Measurements from ENCODE around the gene TULP4. TPM values are rescaled to one million over a fixed set of nuclear protein-coding genes. Genes with fewer than 3 reads are reported as not detected.
"Not testable (repeated sequence)": the region's sequence is repeated elsewhere in the genome, so short reads cannot be mapped to it uniquely, and the experiment has no call there.

The TULP4 gene
- total and polyA plus RNA-seq, 2 experiments from 2014 or later, result 20.0 to 118 TPM

DNA sequence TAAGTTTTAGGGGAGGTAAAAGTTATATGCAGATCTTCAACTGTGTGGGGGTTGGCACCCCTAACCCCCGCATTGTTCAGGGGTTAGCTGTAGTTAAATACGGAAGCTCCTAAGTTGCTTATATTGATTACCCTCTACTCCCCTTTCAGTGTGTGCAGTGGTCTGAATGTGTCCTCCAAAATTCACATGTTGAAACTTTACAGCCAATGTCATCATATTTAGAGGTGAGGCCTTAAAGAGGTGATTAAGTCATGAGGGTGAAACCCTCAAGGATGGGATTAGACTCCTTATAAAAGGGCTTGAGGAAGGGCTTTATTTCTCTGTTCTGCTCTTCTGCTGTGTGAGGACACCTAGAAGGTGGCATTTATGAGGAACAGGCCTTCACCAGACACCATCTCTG is 22.3 kb downstream of the TULP4 start:
- Histone ChIP-seq H3K36me3 (no peaks in the 10 kb centered on the region), H3K27ac (no peak overlapping the region), H3K4me1 (ENCODE audit: low read depth) (peaks cover 4% of the 10 kb centered on the region), H3K27me3 (no peaks in the 10 kb centered on the region), H3K9me3 (ENCODE audit: low read depth) (no peaks in the 10 kb centered on the region), H3K4me3 (no peak overlapping the region)
- no peak for DNase-seq (ENCODE audit: low read depth in 1 of 2, low spot score in 1 of 2)
- TF ChIP-seq, protein P1, sequence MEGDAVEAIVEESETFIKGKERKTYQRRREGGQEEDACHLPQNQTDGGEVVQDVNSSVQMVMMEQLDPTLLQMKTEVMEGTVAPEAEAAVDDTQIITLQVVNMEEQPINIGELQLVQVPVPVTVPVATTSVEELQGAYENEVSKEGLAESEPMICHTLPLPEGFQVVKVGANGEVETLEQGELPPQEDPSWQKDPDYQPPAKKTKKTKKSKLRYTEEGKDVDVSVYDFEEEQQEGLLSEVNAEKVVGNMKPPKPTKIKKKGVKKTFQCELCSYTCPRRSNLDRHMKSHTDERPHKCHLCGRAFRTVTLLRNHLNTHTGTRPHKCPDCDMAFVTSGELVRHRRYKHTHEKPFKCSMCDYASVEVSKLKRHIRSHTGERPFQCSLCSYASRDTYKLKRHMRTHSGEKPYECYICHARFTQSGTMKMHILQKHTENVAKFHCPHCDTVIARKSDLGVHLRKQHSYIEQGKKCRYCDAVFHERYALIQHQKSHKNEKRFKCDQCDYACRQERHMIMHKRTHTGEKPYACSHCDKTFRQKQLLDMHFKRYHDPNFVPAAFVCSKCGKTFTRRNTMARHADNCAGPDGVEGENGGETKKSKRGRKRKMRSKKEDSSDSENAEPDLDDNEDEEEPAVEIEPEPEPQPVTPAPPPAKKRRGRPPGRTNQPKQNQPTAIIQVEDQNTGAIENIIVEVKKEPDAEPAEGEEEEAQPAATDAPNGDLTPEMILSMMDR (IDR thresholded peaks at IDR 0.05; ENCODE audit: low read depth, low read length), result no peak

DNA sequence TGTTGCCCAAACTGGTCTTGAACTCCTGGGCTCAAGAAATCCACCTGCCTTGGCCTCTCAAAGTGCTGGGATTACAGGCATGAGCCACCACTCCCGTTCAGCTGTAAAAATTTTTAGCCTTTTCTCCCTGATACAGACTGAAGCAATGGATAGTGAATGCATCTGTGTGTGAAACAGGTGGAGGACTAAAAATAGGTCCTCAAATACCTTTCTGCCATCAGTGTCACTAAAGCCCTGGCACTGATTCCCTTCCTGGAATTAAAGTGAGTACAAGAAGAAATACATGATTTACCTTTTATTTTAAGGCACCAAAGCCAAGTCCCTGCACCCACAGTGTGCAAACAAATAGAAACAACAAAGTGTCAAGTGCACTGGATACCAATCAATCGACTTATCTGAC is 25.1 kb downstream of the TULP4 start:
- no peak overlapping the region for H3K4me3 ChIP-seq
- no peaks in the 10 kb centered on the region for H3K36me3 ChIP-seq
- H3K27me3 ChIP-seq, result no peaks in the 10 kb centered on the region
- no peak for DNase-seq (ENCODE audit: low read depth in 1 of 2, low spot score in 1 of 2)
- H3K9me3 ChIP-seq (ENCODE audit: low read depth), result no peaks in the 10 kb centered on the region
- TF ChIP-seq, protein P1 (IDR thresholded peaks at IDR 0.05; ENCODE audit: low read depth, low read length), result no peak
- H3K27ac ChIP-seq, result no peak overlapping the region
- peaks cover 4% of the 10 kb centered on the region for H3K4me1 ChIP-seq (ENCODE audit: low read depth)

DNA sequence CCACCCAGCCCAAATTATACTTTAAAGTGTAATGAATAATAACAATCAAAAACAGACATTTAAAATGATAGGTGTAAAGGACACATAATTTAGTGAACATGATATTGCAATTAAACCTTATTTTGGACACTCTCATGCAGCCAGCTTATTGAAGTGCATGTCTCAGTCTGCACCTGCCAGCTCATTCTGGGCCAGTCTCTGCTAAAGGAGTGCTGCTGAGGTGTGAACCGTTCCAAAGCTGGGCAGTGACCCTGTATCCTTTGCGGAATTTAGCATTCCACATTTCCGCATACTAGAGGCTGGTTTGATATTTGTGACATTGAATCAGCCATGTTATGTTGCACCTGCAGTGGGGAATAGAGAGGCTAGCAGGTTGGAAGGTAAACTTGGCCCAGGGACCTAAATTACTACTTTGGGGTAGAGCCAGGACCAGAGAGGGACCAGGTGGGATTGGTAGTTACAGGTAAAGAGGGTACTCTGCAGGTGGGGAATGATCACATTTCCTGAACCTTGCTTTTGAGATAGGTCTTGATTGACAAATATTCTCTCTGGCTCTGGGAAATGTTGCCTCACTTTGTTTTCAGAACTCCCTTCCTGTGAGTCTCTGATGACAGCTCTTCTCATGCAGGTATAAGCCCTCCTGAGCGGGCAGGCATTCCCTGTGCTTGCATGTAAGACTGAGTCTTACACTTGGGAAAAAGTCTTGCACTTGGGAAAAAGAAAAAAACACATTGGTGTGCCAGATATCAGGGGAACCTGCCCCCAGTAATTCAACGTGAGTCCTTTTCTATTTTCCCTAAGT is 26.2 kb downstream of the TULP4 start:
- Histone ChIP-seq H3K36me3 (no peaks in the 10 kb centered on the region), H3K4me3 (no peak overlapping the region), H3K4me1 (ENCODE audit: low read depth) (peaks cover 4% of the 10 kb centered on the region), H3K9me3 (ENCODE audit: low read depth) (no peaks in the 10 kb centered on the region), H3K27ac (no peak overlapping the region), H3K27me3 (no peaks in the 10 kb centered on the region)
- TF ChIP-seq, protein P1 (IDR thresholded peaks at IDR 0.05; ENCODE audit: low read depth, low read length), result no peak
- no peak for DNase-seq (ENCODE audit: low read depth in 1 of 2, low spot score in 1 of 2)

DNA sequence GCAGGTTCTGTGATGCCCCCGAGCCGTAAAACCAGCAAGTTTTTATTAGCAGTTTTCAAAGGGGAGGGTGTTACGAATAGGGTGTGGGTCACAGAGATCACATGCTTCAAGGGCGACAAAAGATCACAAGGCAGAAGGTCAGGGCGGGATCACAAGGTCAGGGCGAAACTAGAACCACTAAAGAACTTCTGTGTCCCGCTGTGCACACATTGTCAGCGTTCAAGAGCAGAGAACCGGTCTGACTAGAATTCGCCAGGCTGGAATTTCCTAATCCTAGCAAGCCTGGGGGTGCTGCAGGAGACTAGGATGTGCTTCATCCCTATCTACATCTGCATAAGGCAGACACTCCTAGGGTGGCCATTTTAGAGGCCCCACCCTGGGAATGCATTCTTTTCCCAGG is 26.9 kb downstream of the TULP4 start:
- not testable (repeated sequence) for H3K4me1 ChIP-seq (ENCODE audit: low read depth); DNase-seq (ENCODE audit: low read depth in 1 of 2, low spot score in 1 of 2); H3K36me3 ChIP-seq; H3K4me3 ChIP-seq; H3K27ac ChIP-seq; H3K9me3 ChIP-seq (ENCODE audit: low read depth); H3K27me3 ChIP-seq

DNA sequence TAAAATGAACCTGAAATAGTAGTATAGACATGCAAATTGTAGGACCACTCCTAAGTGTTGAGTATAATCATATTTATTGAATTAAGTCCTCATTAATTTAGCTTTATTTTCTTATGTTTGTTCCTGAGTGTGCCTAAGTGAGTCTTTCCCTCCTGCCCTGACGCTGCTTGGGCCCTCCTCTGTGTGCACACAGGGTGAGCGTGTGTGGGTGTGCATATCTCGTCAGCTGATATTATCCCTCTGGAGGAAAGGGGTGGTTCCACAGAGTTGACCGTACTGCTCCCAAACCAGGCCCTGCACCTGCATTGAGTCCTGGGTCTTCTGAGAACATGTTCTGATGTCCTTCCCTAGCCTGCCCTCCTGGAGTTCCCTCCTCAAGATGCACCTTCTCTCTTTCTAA is 28.0 kb downstream of the TULP4 start:
- TF ChIP-seq, protein P1 (IDR thresholded peaks at IDR 0.05; ENCODE audit: low read depth, low read length), result no peak
- H3K4me1 ChIP-seq (ENCODE audit: low read depth), result peaks cover 4% of the 10 kb centered on the region
- no peak for DNase-seq (ENCODE audit: low read depth in 1 of 2, low spot score in 1 of 2)
- no peaks in the 10 kb centered on the region for H3K9me3 ChIP-seq (ENCODE audit: low read depth)
- no peak overlapping the region for H3K27ac ChIP-seq
- no peak overlapping the region for H3K4me3 ChIP-seq
- H3K36me3 ChIP-seq, result no peaks in the 10 kb centered on the region
- H3K27me3 ChIP-seq, result no peaks in the 10 kb centered on the region

DNA sequence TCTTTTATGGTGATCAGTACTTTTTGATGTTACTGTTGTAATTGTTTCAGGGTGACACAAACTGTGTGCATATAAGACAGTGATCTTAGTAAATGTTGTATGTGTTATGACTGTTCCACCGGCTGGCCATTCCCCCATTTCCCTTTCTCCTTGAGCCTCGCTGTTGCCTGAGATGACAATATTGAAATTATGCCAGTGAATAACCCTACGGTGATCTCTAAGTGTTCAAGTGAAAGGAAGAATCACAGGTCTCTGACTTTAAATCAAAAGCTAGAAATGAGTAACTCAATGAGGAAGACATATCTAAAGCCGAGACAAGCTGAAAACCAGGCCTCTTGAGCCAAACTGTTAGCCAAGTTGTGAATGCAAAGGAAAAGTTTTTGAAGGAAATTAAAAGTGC is 32.3 kb downstream of the TULP4 start:
- H3K36me3 ChIP-seq, result no peaks in the 10 kb centered on the region
- DNase-seq (ENCODE audit: low read depth in 1 of 2, low spot score in 1 of 2), result no peak
- TF ChIP-seq, protein P1 (IDR thresholded peaks at IDR 0.05; ENCODE audit: low read depth, low read length), result no peak
- H3K4me3 ChIP-seq, result no peak overlapping the region
- no peaks in the 10 kb centered on the region for H3K4me1 ChIP-seq (ENCODE audit: low read depth)
- H3K27ac ChIP-seq, result no peak overlapping the region
- H3K27me3 ChIP-seq, result no peaks in the 10 kb centered on the region
- no peaks in the 10 kb centered on the region for H3K9me3 ChIP-seq (ENCODE audit: low read depth)

DNA sequence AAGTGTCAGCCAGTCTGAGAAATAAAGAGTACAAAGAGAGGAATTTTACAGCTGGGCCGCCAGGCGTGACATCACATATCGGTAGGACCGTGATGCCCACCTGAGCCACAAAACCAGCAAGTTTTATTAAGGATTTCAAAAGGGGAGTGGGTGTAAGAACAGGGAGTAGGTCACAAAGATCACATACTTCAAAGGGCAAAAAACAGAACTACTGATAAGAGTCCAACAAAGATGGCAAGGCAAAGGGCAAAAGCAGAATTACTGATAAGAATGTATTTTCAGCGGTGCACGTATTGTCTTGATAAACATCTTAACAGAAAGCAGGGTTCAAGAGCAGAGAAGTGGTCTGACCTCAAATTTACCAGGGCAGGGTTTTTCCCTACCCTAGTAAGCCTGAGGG is 33.2 kb downstream of the TULP4 start:
- H3K4me3 ChIP-seq; H3K9me3 ChIP-seq (ENCODE audit: low read depth); H3K36me3 ChIP-seq; DNase-seq (ENCODE audit: low read depth in 1 of 2, low spot score in 1 of 2); H3K27me3 ChIP-seq; H3K27ac ChIP-seq; H3K4me1 ChIP-seq (ENCODE audit: low read depth): not testable (repeated sequence)

All from cardiac muscle cell (in vitro differentiated cells and primary cell).